Lung (tissue), 12 donors: ENCODE measurements around the gene ENO2. TPM values are rescaled to one million over a fixed set of nuclear protein-coding genes. Genes with fewer than 3 reads are reported as not detected.
A peak's percentile ranks its signal among the peaks of the same experiment; 100 is the strongest.

Source experiments
- ATAC-seq: fragments of 200-7000 bp; cut with Tn5 transposase; one replicate; pipeline ENCODE4 v1.9.1; 2020; ENCODE audit warnings: moderate number of reproducible peaks; ENCODE audit not compliant: insufficient read depth, low FRiP score
- DNase-seq, 3 donors: peaks; one replicate each; pipeline ENCODE4 v3.0.0-alpha.2; 2013 to 2017
- H3K27ac ChIP-seq, 2 donors: one replicate each; pipeline ENCODE4 v1.5.1; 2013; ENCODE audit warnings: mild to moderate bottlenecking in 2 of 2, moderate library complexity in 2 of 2, control low read depth in 1 of 2, inconsistent platforms in 1 of 2, low read depth in 1 of 2, low read length in 1 of 2
- H3K27me3 ChIP-seq, 3 donors: one replicate each; pipeline ENCODE4 v1.5.1; 2013; ENCODE audit warnings: low read length in 2 of 3; ENCODE audit not compliant: control insufficient read depth in 3 of 3, insufficient read depth in 3 of 3
- H3K36me3 ChIP-seq, 4 donors: one replicate each; pipeline ENCODE4 v1.5.1; 2013; ENCODE audit warnings: low read length in 4 of 4, mild to moderate bottlenecking in 1 of 4, moderate library complexity in 1 of 4; ENCODE audit not compliant: control insufficient read depth in 4 of 4, insufficient read depth in 4 of 4
- H3K4me1 ChIP-seq, 5 donors: one replicate each; pipeline ENCODE4 v1.5.1; 2013; ENCODE audit warnings: low read length in 5 of 5, mild to moderate bottlenecking in 2 of 5, moderate library complexity in 1 of 5; ENCODE audit not compliant: control insufficient read depth in 5 of 5, insufficient read depth in 5 of 5
- H3K4me3 ChIP-seq: one replicate; pipeline ENCODE4 v1.5.1; 2013; ENCODE audit warnings: mild to moderate bottlenecking, control low read depth, moderate library complexity
- H3K9ac ChIP-seq, 2 donors: one replicate each; pipeline ENCODE4 v1.5.1; 2013; ENCODE audit warnings: low read length in 2 of 2, control low read depth in 1 of 2; ENCODE audit not compliant: insufficient read depth in 1 of 2
- H3K9me3 ChIP-seq, 4 donors: one replicate each; pipeline ENCODE4 v1.5.1; 2013; ENCODE audit warnings: low read length in 3 of 4, mild to moderate bottlenecking in 1 of 4, moderate library complexity in 1 of 4; ENCODE audit not compliant: control insufficient read depth in 4 of 4, insufficient read depth in 3 of 4
- CTCF ChIP-seq: IDR thresholded peaks from 2 replicates; pipeline ENCODE4 v1.5.1; 2012; ENCODE audit warnings: mild to moderate bottlenecking; ENCODE audit errors: control extremely low read depth, extremely low read depth
- WGBS, 2 donors: extraction: QIAGEN DNeasy Blood & Tissue Kit; methylation state at CpG; one replicate each; pipeline ENCODE4 v1.1.7; 2013; 5-methylcytosine and 5-hydroxymethylcytosine counted together
- polyA plus RNA-seq, 2 donors: library from polyadenylated mRNA; stranded (reverse); fragments of 200-250 nt; gene quantifications; one replicate each; pipeline ENCODE4 v1.2.1, GENCODE V29; 2013
- total RNA-seq, 2 donors: library from RNA; depleted of rRNA in 1 of 2; stranded (reverse); fragments of >200 nt in 1 of 2; gene quantifications; one replicate each; pipeline ENCODE4 v1.2.1, GENCODE V29; 2014 to 2021
- donor health status: control.
- donor health status: control.
- donor health status: Bipolar disorder and iron deficiency.
- donor health status: healthy.
- donor health status: DM: yes; HTN: yes; CAD: no.

ENO2 gene
- total and polyA plus RNA-seq, 4 donors = 14.4 to 41.9 (median 30.8) TPM

- 30 to 49% methylated on average over 10 of the region's 10 CpGs for WGBS, 2 donors
- H3K9me3 ChIP-seq = no peaks in the 10 kb centered on the region
- peaks cover 0 to 29% (median 14%) of the 10 kb centered on the region in 5 donors for H3K4me1 ChIP-seq
- peak overlapping the region in 1 of 2 donors; percentile 82 for H3K27ac ChIP-seq
- no peak for ATAC-seq
- no peaks in the 10 kb centered on the region for H3K27me3 ChIP-seq
- no peak for TF ChIP-seq CTCF
- DNase-seq = no peak
- no peak overlapping the region for H3K9ac ChIP-seq
- H3K36me3 ChIP-seq = peaks cover 0 to 21% (median 0%) of the 10 kb centered on the region in 4 donors
- no peak overlapping the region for H3K4me3 ChIP-seq
Observed at GRCh38 chr12:6958609-6959057, 44.3 kb downstream of the ENO2 start.

- H3K9ac ChIP-seq = no peak overlapping the region
- no peak for ATAC-seq
- peaks cover 0 to 21% (median 0%) of the 10 kb centered on the region in 4 donors for H3K36me3 ChIP-seq
- 32 to 37% methylated on average over 24 of the region's 24 CpGs for WGBS, 2 donors
- no peaks in the 10 kb centered on the region for H3K27me3 ChIP-seq
- no peak for DNase-seq
- H3K9me3 ChIP-seq = no peaks in the 10 kb centered on the region
- TF ChIP-seq CTCF = no peak
- H3K4me1 ChIP-seq = peaks cover 0 to 29% (median 11%) of the 10 kb centered on the region in 5 donors
- H3K27ac ChIP-seq = peak overlapping the region; percentile 51 to 82
- no peak overlapping the region for H3K4me3 ChIP-seq
Observed at GRCh38 chr12:6959058-6959804, 44.9 kb downstream of the ENO2 start.

- no peak overlapping the region for H3K4me3 ChIP-seq
- peaks cover 0 to 21% (median 0%) of the 10 kb centered on the region in 4 donors for H3K36me3 ChIP-seq
- peaks cover 0 to 29% (median 16%) of the 10 kb centered on the region in 5 donors for H3K4me1 ChIP-seq
- H3K27me3 ChIP-seq = no peaks in the 10 kb centered on the region
- no peak for ATAC-seq
- no peaks in the 10 kb centered on the region for H3K9me3 ChIP-seq
- H3K27ac ChIP-seq = peak overlapping the region in 1 of 2 donors; percentile 92
- H3K9ac ChIP-seq = no peak overlapping the region
- 88 to 92% methylated on average over 26 of the region's 26 CpGs for WGBS, 2 donors
- no peak for TF ChIP-seq CTCF
- no peak for DNase-seq
Observed at GRCh38 chr12:6959805-6960592, 45.6 kb downstream of the ENO2 start.
